ENCODE results near the gene NPHP4. TPM values are rescaled to one million over a fixed set of nuclear protein-coding genes. Genes with fewer than 3 reads are reported as not detected.

NPHP4 gene
- polyA plus RNA-seq, 3 donors = 0.39 to 13.7 (median 1.2) TPM

GRCh38 chr1:6035303-6035702 is 43.1 kb upstream of the NPHP4 start:
- Histone ChIP-seq H2AFZ (ENCODE audit: insufficient read depth, low read depth, low read length, poor library complexity, severe bottlenecking) (no peak overlapping the region), H3K9me3 (replicated peaks in 1 of 2; ENCODE audit: control insufficient read depth in 1 of 2, insufficient read depth in 1 of 2, low read length in 2 of 2) (no peaks in the 10 kb centered on the region), H3K4me2 (replicated peaks; ENCODE audit: extremely low read depth, low read length, poor library complexity, severe bottlenecking) (no peak overlapping the region), H3K4me1 (ENCODE audit: control insufficient read depth in 1 of 2, insufficient read depth in 2 of 2, low read length in 2 of 2) (peaks cover 4 to 21% of the 10 kb centered on the region in 2 donors), H3K27ac (ENCODE audit: low read depth in 1 of 2, low read length in 2 of 2) (peak overlapping the region in 1 of 2 donors; percentile 67), H3K4me3 (replicated peaks in 1 of 3; ENCODE audit: low read depth in 2 of 3, low read length in 3 of 3) (no peak overlapping the region), H4K20me1 (ENCODE audit: insufficient read depth, low read length) (peaks cover 100% of the 10 kb centered on the region), H3K79me2 (ENCODE audit: insufficient read depth, low read length) (peaks cover 100% of the 10 kb centered on the region), H3K9ac (ENCODE audit: insufficient read depth, low read length, poor library complexity, severe bottlenecking) (no peak overlapping the region), H3K27me3 (ENCODE audit: control insufficient read depth in 2 of 2, insufficient read depth in 2 of 2, low read length in 2 of 2) (no peaks in the 10 kb centered on the region), H3K36me3 (replicated peaks in 1 of 2; ENCODE audit: control insufficient read depth in 1 of 2, insufficient read depth in 2 of 2, low read length in 2 of 2) (peaks cover 49 to 82% of the 10 kb centered on the region in 2 donors)
- no peak for DNase-seq
- Mint-ChIP-seq H3K27me3 (ENCODE audit: low read depth in 3 of 3) (peaks cover 0 to 1% (median 0%) of the 10 kb centered on the region in 3 donors), H3K27ac (peak overlapping the region in 4 of 7 donors; percentile 23 to 79 (median 67)), H3K4me3 (no peak overlapping the region), H3K9me3 (peaks cover 0 to 1% (median 0%) of the 10 kb centered on the region in 7 donors), H3K36me3 (peaks cover 41 to 74% of the 10 kb centered on the region in 2 donors), H3K4me1 (peaks cover 53% of the 10 kb centered on the region)
- intact Hi-C loops (cut with micrococcal nuclease) = no loop called here
- TF ChIP-seq CTCF (IDR thresholded peaks at IDR 0.05) = no peak
- 95% methylated on average over 11 of the region's 15 CpGs for WGBS (ENCODE audit: insufficient coverage)

- Histone ChIP-seq H3K4me1 (ENCODE audit: control insufficient read depth in 1 of 2, insufficient read depth in 2 of 2, low read length in 2 of 2) (peaks cover 10 to 27% of the 10 kb centered on the region in 2 donors), H3K27me3 (ENCODE audit: control insufficient read depth in 2 of 2, insufficient read depth in 2 of 2, low read length in 2 of 2) (no peaks in the 10 kb centered on the region), H2AFZ (ENCODE audit: insufficient read depth, low read depth, low read length, poor library complexity, severe bottlenecking) (no peak overlapping the region), H3K4me2 (replicated peaks; ENCODE audit: extremely low read depth, low read length, poor library complexity, severe bottlenecking) (no peak overlapping the region), H3K9ac (ENCODE audit: insufficient read depth, low read length, poor library complexity, severe bottlenecking) (no peak overlapping the region), H3K9me3 (replicated peaks in 1 of 2; ENCODE audit: control insufficient read depth in 1 of 2, insufficient read depth in 1 of 2, low read length in 2 of 2) (no peaks in the 10 kb centered on the region), H3K4me3 (replicated peaks in 1 of 3; ENCODE audit: low read depth in 2 of 3, low read length in 3 of 3) (no peak overlapping the region), H3K27ac (ENCODE audit: low read depth in 1 of 2, low read length in 2 of 2) (peak overlapping the region in 1 of 2 donors; percentile 67), H3K79me2 (ENCODE audit: insufficient read depth, low read length) (peaks cover 100% of the 10 kb centered on the region), H4K20me1 (ENCODE audit: insufficient read depth, low read length) (peaks cover 100% of the 10 kb centered on the region), H3K36me3 (replicated peaks in 1 of 2; ENCODE audit: control insufficient read depth in 1 of 2, insufficient read depth in 2 of 2, low read length in 2 of 2) (peaks cover 45 to 82% of the 10 kb centered on the region in 2 donors)
- peak; percentile 26 for TF ChIP-seq CTCF (IDR thresholded peaks at IDR 0.05)
- peaks cover 0 to 1% (median 0%) of the 10 kb centered on the region in 7 donors for H3K9me3 Mint-ChIP-seq
- H3K36me3 Mint-ChIP-seq = peaks cover 42 to 72% of the 10 kb centered on the region in 2 donors
- H3K4me3 Mint-ChIP-seq = no peak overlapping the region
- peak overlapping the region in 3 of 7 donors; percentile 55 to 79 (median 79) for H3K27ac Mint-ChIP-seq
- peaks cover 0 to 4% (median 0%) of the 10 kb centered on the region in 3 donors for H3K27me3 Mint-ChIP-seq (ENCODE audit: low read depth in 3 of 3)
- no peak for DNase-seq
- 85% methylated on average over 10 of the region's 10 CpGs for WGBS (ENCODE audit: insufficient coverage)
- intact Hi-C loops (cut with micrococcal nuclease) = no loop called here
- peaks cover 59% of the 10 kb centered on the region for H3K4me1 Mint-ChIP-seq
These were observed 42.5 kb upstream of the NPHP4 start for GRCh38 chr1:6034750-6035096.
